ENCODE data around the gene DNM3. TPM values are rescaled to one million over a fixed set of nuclear protein-coding genes. Genes with fewer than 3 reads are reported as not detected.

Gene DNM3
- total RNA-seq, 1 donor from 2014 or later, result 0.41 TPM

GRCh38 chr1:171833091-171833825 is 8.0 kb upstream of the DNM3 start:
- Mint-ChIP-seq H3K36me3 (ENCODE audit: low read depth) (no peaks in the 10 kb centered on the region), H3K27me3 (ENCODE audit: low read depth) (no peaks in the 10 kb centered on the region)

DNA sequence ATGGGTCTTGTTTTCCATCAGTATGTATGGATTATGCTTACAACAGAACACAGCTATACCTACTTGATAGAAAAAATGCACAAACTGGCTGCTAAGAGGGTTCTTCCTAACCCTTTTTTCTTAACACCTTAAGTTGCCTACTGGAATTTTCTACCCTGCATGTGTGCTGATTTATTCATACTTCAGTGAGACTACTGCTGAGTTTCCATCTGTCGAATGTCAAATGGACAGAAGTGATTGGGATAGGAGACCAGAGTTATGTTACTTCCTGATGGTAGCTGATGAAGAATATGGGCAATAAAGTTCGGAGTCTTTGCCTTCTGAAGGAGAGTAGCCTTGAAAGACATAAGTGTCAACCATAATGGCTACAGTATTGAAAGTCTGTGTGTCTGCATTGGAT is 6.5 kb upstream of the DNM3 start:
- H3K4me3 Mint-ChIP-seq (ENCODE audit: low read depth), result no peak overlapping the region
- H3K27ac Mint-ChIP-seq, result no peak overlapping the region
- no peaks in the 10 kb centered on the region for H3K36me3 Mint-ChIP-seq (ENCODE audit: low read depth)
- H3K27me3 Mint-ChIP-seq (ENCODE audit: low read depth), result peaks cover 6% of the 10 kb centered on the region
- no peaks in the 10 kb centered on the region for H3K9me3 Mint-ChIP-seq
- intact Hi-C loops (cut with micrococcal nuclease), result no loop called here
- H3K4me1 Mint-ChIP-seq (ENCODE audit: low read depth), result no peaks in the 10 kb centered on the region
- DNase-seq (ENCODE audit: low spot score), result no peak

More at GRCh38 chr1:171833091-171833825, 8.0 kb upstream of the DNM3 start:
- Mint-ChIP-seq H3K9me3 (peaks cover 6% of the 10 kb centered on the region), H3K4me1 (ENCODE audit: low read depth) (no peaks in the 10 kb centered on the region), H3K27ac (no peak overlapping the region), H3K4me3 (ENCODE audit: low read depth) (no peak overlapping the region)
- DNase-seq (ENCODE audit: low spot score), result no peak
- intact Hi-C loops (cut with micrococcal nuclease), result no loop called here

GRCh38 chr1:171835891-171836290 is 5.4 kb upstream of the DNM3 start:
- Mint-ChIP-seq H3K36me3 (ENCODE audit: low read depth) (no peaks in the 10 kb centered on the region), H3K9me3 (no peaks in the 10 kb centered on the region), H3K4me1 (ENCODE audit: low read depth) (peaks cover 4% of the 10 kb centered on the region), H3K4me3 (ENCODE audit: low read depth) (no peak overlapping the region), H3K27me3 (ENCODE audit: low read depth) (peaks cover 10% of the 10 kb centered on the region), H3K27ac (no peak overlapping the region)
- DNase-seq (ENCODE audit: low spot score), result no peak
- intact Hi-C loops (cut with micrococcal nuclease), result no loop called here

- no peaks in the 10 kb centered on the region for H3K36me3 Mint-ChIP-seq (ENCODE audit: low read depth)
- H3K27ac Mint-ChIP-seq, result no peak overlapping the region
- H3K27me3 Mint-ChIP-seq (ENCODE audit: low read depth), result peaks cover 49% of the 10 kb centered on the region
- no peaks in the 10 kb centered on the region for H3K9me3 Mint-ChIP-seq
- H3K4me3 Mint-ChIP-seq (ENCODE audit: low read depth), result peak overlapping the region; percentile 82
- peaks cover 14% of the 10 kb centered on the region for H3K4me1 Mint-ChIP-seq (ENCODE audit: low read depth)
- DNase-seq (ENCODE audit: low spot score), result no peak
- intact Hi-C loops (cut with micrococcal nuclease), result loop anchor here (1.0 to 5.0 kb wide), 2 partner anchors 61 to 100 kb away; partner anchors contain the start of genes METTL13 and VAMP4
These were observed 848 bp downstream of the DNM3 start for GRCh38 chr1:171841931-171842761.

- DNase-seq (ENCODE audit: low spot score), result no peak
- peaks cover 59% of the 10 kb centered on the region for H3K27me3 Mint-ChIP-seq (ENCODE audit: low read depth)
- intact Hi-C loops (cut with micrococcal nuclease), result loop anchor here (5.0 kb wide), 1 partner anchor 102 kb away; the partner anchor contains the start of gene VAMP4
- H3K4me3 Mint-ChIP-seq (ENCODE audit: low read depth), result no peak overlapping the region
- H3K9me3 Mint-ChIP-seq, result no peaks in the 10 kb centered on the region
- peaks cover 14% of the 10 kb centered on the region for H3K4me1 Mint-ChIP-seq (ENCODE audit: low read depth)
- H3K36me3 Mint-ChIP-seq (ENCODE audit: low read depth), result no peaks in the 10 kb centered on the region
- no peak overlapping the region for H3K27ac Mint-ChIP-seq
These were observed 3.1 kb downstream of the DNM3 start for GRCh38 chr1:171844381-171844780.

GRCh38 chr1:171845998-171846397 is 4.7 kb downstream of the DNM3 start:
- Mint-ChIP-seq H3K4me3 (ENCODE audit: low read depth) (no peak overlapping the region), H3K9me3 (no peaks in the 10 kb centered on the region), H3K36me3 (ENCODE audit: low read depth) (no peaks in the 10 kb centered on the region), H3K4me1 (ENCODE audit: low read depth) (peaks cover 9% of the 10 kb centered on the region), H3K27ac (no peak overlapping the region), H3K27me3 (ENCODE audit: low read depth) (peaks cover 60% of the 10 kb centered on the region)
- intact Hi-C loops (cut with micrococcal nuclease), result no loop called here
- no peak for DNase-seq (ENCODE audit: low spot score)

GRCh38 chr1:171849245-171849898 is 8.1 kb downstream of the DNM3 start:
- peaks cover 54% of the 10 kb centered on the region for H3K27me3 Mint-ChIP-seq (ENCODE audit: low read depth)
- no peak overlapping the region for H3K27ac Mint-ChIP-seq
- no peaks in the 10 kb centered on the region for H3K4me1 Mint-ChIP-seq (ENCODE audit: low read depth)
- intact Hi-C loops (cut with micrococcal nuclease), result no loop called here
- no peaks in the 10 kb centered on the region for H3K9me3 Mint-ChIP-seq
- H3K36me3 Mint-ChIP-seq (ENCODE audit: low read depth), result no peaks in the 10 kb centered on the region
- no peak for DNase-seq (ENCODE audit: low spot score)
- no peak overlapping the region for H3K4me3 Mint-ChIP-seq (ENCODE audit: low read depth)

GRCh38 chr1:171850651-171851350 is 9.5 kb downstream of the DNM3 start:
- no peak overlapping the region for H3K4me3 Mint-ChIP-seq (ENCODE audit: low read depth)
- H3K9me3 Mint-ChIP-seq, result no peaks in the 10 kb centered on the region
- no peaks in the 10 kb centered on the region for H3K36me3 Mint-ChIP-seq (ENCODE audit: low read depth)
- H3K27me3 Mint-ChIP-seq (ENCODE audit: low read depth), result peaks cover 47% of the 10 kb centered on the region
- intact Hi-C loops (cut with micrococcal nuclease), result no loop called here
- H3K27ac Mint-ChIP-seq, result no peak overlapping the region
- DNase-seq (ENCODE audit: low spot score), result no peak
- H3K4me1 Mint-ChIP-seq (ENCODE audit: low read depth), result no peaks in the 10 kb centered on the region

DNA sequence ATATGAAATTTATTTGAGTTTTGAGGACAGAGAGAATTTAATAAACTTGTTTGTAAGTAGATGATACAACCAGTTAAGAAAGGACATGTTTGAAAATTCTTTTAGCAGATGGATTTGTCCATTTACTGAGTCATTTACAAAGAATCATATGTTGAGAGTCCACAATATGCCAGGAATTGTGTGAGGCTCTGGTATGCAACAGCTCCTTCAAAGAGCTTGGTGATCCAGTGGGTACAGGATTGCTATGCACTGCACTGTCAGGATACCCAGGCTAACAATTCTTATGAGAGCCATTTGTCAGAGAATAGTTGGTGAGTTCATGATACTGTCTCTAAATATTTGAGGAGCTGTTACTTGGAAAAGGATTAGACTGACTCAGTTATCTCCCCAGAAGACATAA is 11.0 kb downstream of the DNM3 start:
- no peak for DNase-seq (ENCODE audit: low spot score)
- Mint-ChIP-seq H3K4me3 (ENCODE audit: low read depth) (no peak overlapping the region), H3K9me3 (no peaks in the 10 kb centered on the region), H3K27me3 (ENCODE audit: low read depth) (peaks cover 43% of the 10 kb centered on the region), H3K4me1 (ENCODE audit: low read depth) (no peaks in the 10 kb centered on the region), H3K27ac (no peak overlapping the region), H3K36me3 (ENCODE audit: low read depth) (no peaks in the 10 kb centered on the region)
- intact Hi-C loops (cut with micrococcal nuclease), result no loop called here

DNA sequence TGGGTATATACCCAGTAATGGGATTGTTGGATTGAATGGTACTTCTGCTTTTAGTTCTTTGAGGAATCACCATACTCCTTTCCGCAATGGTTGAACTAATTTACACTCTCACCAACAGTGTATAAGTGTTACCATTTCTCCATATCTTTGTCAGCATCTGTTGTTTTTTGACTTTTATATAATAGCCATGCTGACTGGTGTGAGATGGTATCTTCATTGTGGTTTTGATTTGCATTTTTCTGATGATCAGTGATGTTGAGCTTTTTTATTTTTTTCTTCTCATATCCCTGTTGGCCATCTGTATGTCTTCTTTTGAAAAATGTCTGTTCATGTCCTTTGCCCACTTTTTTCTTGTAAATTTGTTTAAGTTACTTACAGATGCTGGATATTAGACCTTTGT is 14.1 kb downstream of the DNM3 start:
- Mint-ChIP-seq H3K4me1 (ENCODE audit: low read depth) (no peaks in the 10 kb centered on the region), H3K36me3 (ENCODE audit: low read depth) (no peaks in the 10 kb centered on the region), H3K4me3 (ENCODE audit: low read depth) (no peak overlapping the region), H3K27ac (no peak overlapping the region), H3K27me3 (ENCODE audit: low read depth) (peaks cover 30% of the 10 kb centered on the region), H3K9me3 (no peaks in the 10 kb centered on the region)
- intact Hi-C loops (cut with micrococcal nuclease), result no loop called here
- no peak for DNase-seq (ENCODE audit: low spot score)

DNA sequence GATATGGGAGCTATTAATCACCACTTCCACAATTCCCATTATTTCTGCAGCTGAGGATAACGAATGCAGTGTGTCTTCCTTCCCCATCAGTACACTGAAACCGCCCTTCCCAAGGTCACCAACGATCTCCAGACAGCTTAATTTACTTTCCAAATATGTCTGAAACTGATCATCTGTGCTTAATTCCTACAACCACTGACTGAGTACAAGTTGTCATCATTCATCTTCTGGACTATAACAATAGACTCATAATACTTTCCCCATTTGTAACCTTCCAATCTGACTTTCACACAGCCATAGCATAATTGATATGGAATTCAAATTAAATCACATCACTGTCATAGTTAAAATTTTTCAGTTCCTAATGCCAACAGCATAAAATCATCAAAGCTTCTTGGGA is 17.4 kb downstream of the DNM3 start:
- Mint-ChIP-seq H3K4me3 (ENCODE audit: low read depth) (no peak overlapping the region), H3K36me3 (ENCODE audit: low read depth) (no peaks in the 10 kb centered on the region), H3K4me1 (ENCODE audit: low read depth) (no peaks in the 10 kb centered on the region), H3K9me3 (no peaks in the 10 kb centered on the region), H3K27ac (no peak overlapping the region), H3K27me3 (ENCODE audit: low read depth) (peaks cover 28% of the 10 kb centered on the region)
- no peak for DNase-seq (ENCODE audit: low spot score)
- intact Hi-C loops (cut with micrococcal nuclease), result no loop called here

- DNase-seq (ENCODE audit: low spot score), result no peak
- Mint-ChIP-seq H3K36me3 (ENCODE audit: low read depth) (no peaks in the 10 kb centered on the region), H3K4me1 (ENCODE audit: low read depth) (no peaks in the 10 kb centered on the region), H3K27me3 (ENCODE audit: low read depth) (peaks cover 24% of the 10 kb centered on the region), H3K9me3 (no peaks in the 10 kb centered on the region), H3K4me3 (ENCODE audit: low read depth) (no peak overlapping the region), H3K27ac (no peak overlapping the region)
- intact Hi-C loops (cut with micrococcal nuclease), result no loop called here
These were observed 19.4 kb downstream of the DNM3 start for GRCh38 chr1:171860696-171861095.
